Endothelial cell of umbilical vein (primary cell): ENCODE data around the gene PHLDB2. TPM values are rescaled to one million over a fixed set of nuclear protein-coding genes. Genes with fewer than 3 reads are reported as not detected.

Experiments
- BruUV-seq: library from RNA; stranded (reverse); fragments of 400-500 nt; replicated peaks from 2 replicates; lab custom pipeline; 2021; lab: Mats Ljungman, UMichigan
- CTCF ChIA-PET: fragments of 300-600, 350-600 bp; sonication (Branson Sonifier 250); formaldehyde crosslinking; loops from one replicate; lab custom pipeline; 2021; ENCODE audit warnings: antibody characterized with exemption, inconsistent platforms; lab: Charles Lee
- POLR2A ChIA-PET: fragments of 300-600, 350-600 bp; sonication (Branson Sonifier 250); formaldehyde crosslinking; loops from one replicate; lab custom pipeline; 2021; ENCODE audit warnings: antibody characterized with exemption, inconsistent platforms; lab: Charles Lee
- DNase-seq: peaks from one replicate; pipeline ENCODE4 v3.0.0-alpha.2; 2011; ENCODE audit warnings: low read depth, low spot score
- FAIRE-seq: peaks from 2 replicates; lab custom pipeline; 2011; peaks lifted over from hg19 to GRCh38; lab: Jason Lieb, UNC
- H2AFZ ChIP-seq: 2 replicates; pipeline ENCODE4 v1.6.0; 2012; ENCODE audit warnings: low read depth, low read length, control low read depth, inconsistent platforms
- H3K27ac ChIP-seq: 2 replicates; pipeline ENCODE4 v1.5.1; 2011; ENCODE audit warnings: low read depth, mild to moderate bottlenecking, control low read depth, low read length, moderate library complexity; ENCODE audit not compliant: insufficient read depth
- H3K27me3 ChIP-seq, 2 experiments: 2 replicates each; pipeline versions ENCODE4 v1.6.0 to v1.6.1; 2011; ENCODE audit warnings: low read length in 2 of 2, mixed read lengths in 1 of 2; ENCODE audit not compliant: control insufficient read depth in 2 of 2, insufficient read depth in 2 of 2
- H3K36me3 ChIP-seq, 2 experiments: 2 replicates in 1 of 2; 3 replicates in 1 of 2; pipeline ENCODE4 v1.5.1; 2011; ENCODE audit warnings: low read length in 2 of 2, mild to moderate bottlenecking in 1 of 2, moderate library complexity in 1 of 2; ENCODE audit not compliant: control insufficient read depth in 2 of 2, insufficient read depth in 2 of 2; ENCODE audit errors: extremely low read depth in 1 of 2
- H3K4me1 ChIP-seq: 3 replicates; pipeline ENCODE4 v1.5.1; 2011; ENCODE audit warnings: mild to moderate bottlenecking, low read length; ENCODE audit not compliant: control insufficient read depth, insufficient read depth; ENCODE audit errors: extremely low read depth
- H3K4me2 ChIP-seq: 2 replicates; pipeline ENCODE4 v1.6.1; 2011; ENCODE audit warnings: low read length, control low read depth, mixed read lengths; ENCODE audit not compliant: insufficient read depth
- H3K4me3 ChIP-seq, 3 experiments: fragments of 200-600 bp in 1 of 3; sonication (generic), shearing (Covaris generic) in 1 of 3; replicated peaks in 1 of 3; 2 replicates each; pipeline ENCODE4 v1.5.1; 2011 to 2016; ENCODE audit warnings: control low read depth in 3 of 3, low read length in 3 of 3, mild to moderate bottlenecking in 2 of 3, inconsistent platforms in 1 of 3, low read depth in 1 of 3, moderate library complexity in 1 of 3; ENCODE audit not compliant: insufficient read depth in 1 of 3
- H3K79me2 ChIP-seq: 2 replicates; pipeline ENCODE4 v1.6.0; 2012; ENCODE audit warnings: low read length, inconsistent platforms; ENCODE audit not compliant: control insufficient read depth, insufficient read depth
- H3K9ac ChIP-seq: replicated peaks from 2 replicates; pipeline ENCODE3; 2011; ENCODE audit warnings: low read length, control low read depth; ENCODE audit not compliant: insufficient read depth; ENCODE audit errors: extremely low read depth
- H3K9me1 ChIP-seq: replicated peaks from 3 replicates; pipeline ENCODE4 v1.6.0; 2011; ENCODE audit warnings: mild to moderate bottlenecking, low read length; ENCODE audit not compliant: control insufficient read depth, insufficient read depth; ENCODE audit errors: extremely low read depth
- H3K9me3 ChIP-seq: replicated peaks from 2 replicates; pipeline ENCODE4 v1.5.1; 2012; ENCODE audit warnings: low read length, inconsistent platforms; ENCODE audit not compliant: control insufficient read depth, insufficient read depth
- H4K20me1 ChIP-seq: replicated peaks from 2 replicates; pipeline ENCODE3; 2011; ENCODE audit warnings: mild to moderate bottlenecking, low read length; ENCODE audit not compliant: control insufficient read depth, insufficient read depth; ENCODE audit errors: extremely low read depth
- CTCF ChIP-seq, 2 donors: IDR thresholded peaks; 1 replicate in 1 of 2; 2 replicates in 1 of 2; pipeline ENCODE4 v1.5.1; 2011; ENCODE audit warnings: low read length in 2 of 2, mild to moderate bottlenecking in 2 of 2, moderate library complexity in 2 of 2, control low read depth in 1 of 2, inconsistent platforms in 1 of 2, low read depth in 1 of 2; ENCODE audit not compliant: insufficient read depth in 1 of 2; ENCODE audit errors: extremely low read depth in 1 of 2
- EZH2 ChIP-seq: IDR thresholded peaks from 2 replicates; pipeline ENCODE4 v1.6.1; 2012; ENCODE audit warnings: borderline replicate concordance, low read depth, mild to moderate bottlenecking, moderate library complexity, low read length, inconsistent platforms; ENCODE audit not compliant: severe bottlenecking
- FOS ChIP-seq: IDR thresholded peaks from 2 replicates; pipeline ENCODE4 v1.6.1; 2011; ENCODE audit warnings: mild to moderate bottlenecking, low read length, moderate library complexity, borderline replicate concordance; ENCODE audit not compliant: insufficient read depth
- GATA2 ChIP-seq: IDR thresholded peaks from 2 replicates; pipeline ENCODE4 v1.7.0; 2011; ENCODE audit warnings: low read depth, mild to moderate bottlenecking, moderate library complexity, mixed read lengths, low read length; ENCODE audit not compliant: insufficient read length, insufficient read depth
- JUN ChIP-seq: IDR thresholded peaks from 2 replicates; pipeline ENCODE4 v1.6.1; 2011; ENCODE audit warnings: borderline replicate concordance, low read depth; ENCODE audit not compliant: insufficient read length, insufficient read depth
- MAX ChIP-seq: IDR thresholded peaks from 2 replicates; pipeline ENCODE4 v1.6.1; 2011; ENCODE audit not compliant: insufficient read depth, insufficient read length
- MYC ChIP-seq: IDR thresholded peaks from one replicate; pipeline ENCODE4 v1.6.1; 2011; ENCODE audit warnings: mild to moderate bottlenecking, low read depth, low read length
- POLR2A ChIP-seq: IDR thresholded peaks from 2 replicates; pipeline ENCODE4 v1.6.1; 2012; ENCODE audit warnings: low read depth, mild to moderate bottlenecking, control low read depth, low read length
- POLR2AphosphoS5 ChIP-seq: IDR thresholded peaks from 2 replicates; pipeline ENCODE4 v1.6.1; 2012; ENCODE audit warnings: low read depth, mild to moderate bottlenecking, control low read depth, low read length, moderate library complexity; ENCODE audit not compliant: insufficient read depth
- dilution Hi-C: fragments of 300-500 bp; cut with MboI; formaldehyde crosslinking; loops from one replicate; pipeline ENCODE4 v1.15.0; 2019; ENCODE audit warnings: low sequenced_read_pairs; ENCODE audit not compliant: extremely low pct_ligation_motif_present
- intact Hi-C: fragments of 100-400 bp; cut with micrococcal nuclease; formaldehyde crosslinking; loops from one replicate; pipeline ENCODE4 v1.10.0; 2022
- polyA plus RNA-seq, 4 experiments: library from polyadenylated mRNA; depleted of rRNA in 3 of 4; stranded (reverse) in 3 of 4; unstranded in 1 of 4; fragments of >200 nt; gene quantifications; 2 replicates each; pipeline versions ENCODE4 v1.2.1 to v1.2.3, GENCODE V29; 2011 to 2012; ENCODE audit warnings: missing spikeins in 1 of 4
- total RNA-seq: library from RNA; stranded (reverse); gene quantifications from 2 replicates; pipeline ENCODE4 v1.2.3, GENCODE V29; 2021

PHLDB2 gene
- total and polyA plus RNA-seq, 2 donors (not counting 3 experiments of a cell fraction or from before 2014, with no cell fraction given) = 22.4 to 104 TPM

GRCh38 chr3:112005091-112005672 lies 146.1 kb downstream of the PHLDB2 start:
- H3K4me3 ChIP-seq = no peak overlapping the region
- TF ChIP-seq EZH2 (no peak), POLR2AphosphoS5 (no peak), CTCF (IDR thresholded peaks at IDR 0.05; ENCODE audit: extremely low read depth in 1 of 2, insufficient read depth in 1 of 2, low read depth in 1 of 2, low read length in 2 of 2) (no peak), GATA2 (no peak), JUN (no peak), MYC (no peak), MAX (no peak), FOS (no peak), POLR2A (no peak)
- H3K4me2 ChIP-seq = no peak overlapping the region
- H3K9me3 ChIP-seq = no peaks in the 10 kb centered on the region
- no peak overlapping the region for H3K27ac ChIP-seq
- CTCF ChIA-PET = interaction anchor here (5.0 to 7.2 kb wide), 2 partner anchors 9 to 16 kb away, joined by 51 to 61 read pairs; no protein-coding TSS in a partner anchor
- H3K36me3 ChIP-seq = no peaks in the 10 kb centered on the region
- H3K79me2 ChIP-seq = no peaks in the 10 kb centered on the region
- no peak overlapping the region for H3K9ac ChIP-seq
- BruUV-seq = no TSS peak
- H3K9me1 ChIP-seq = no peaks in the 10 kb centered on the region
- H2AFZ ChIP-seq = no peak overlapping the region
- FAIRE-seq (no peak), DNase-seq (no peak)
- POLR2A ChIA-PET = no interaction called here
- dilution Hi-C loops = no loop called here
- intact Hi-C loops = no loop called here
- H3K27me3 ChIP-seq = no peaks in the 10 kb centered on the region
- no peaks in the 10 kb centered on the region for H3K4me1 ChIP-seq
- H4K20me1 ChIP-seq = no peaks in the 10 kb centered on the region
